PC-3 (cell line): ENCODE measurements around the gene CDC7.

ENCODE experiments used
- CTCF ChIP-seq: fragments of 300-600 bp; sonication (generic); conservative IDR thresholded peaks from 2 replicates; pipeline ENCODE4 v1.5.1; 2017; ENCODE audit warnings: antibody characterized with exemption, low read depth, mild to moderate bottlenecking, low read length
- EZH2 ChIP-seq: fragments of 300-600 bp; sonication (generic); IDR thresholded peaks from one replicate; pipeline ENCODE4 v1.6.1; 2017; ENCODE audit warnings: antibody characterized with exemption, mild to moderate bottlenecking, low read length; ENCODE audit not compliant: unreplicated experiment

- TF ChIP-seq CTCF, result no peak
- TF ChIP-seq EZH2, result no peak
Measured at GRCh38 chr1:91557039-91557690, 56.5 kb downstream of the CDC7 start.
